ENCODE measurements around the gene D2HGDH.

GRCh38 chr2:241769819-241770184 is 35.4 kb downstream of the D2HGDH start:
- TF ChIP-seq EZH2 (IDR thresholded peaks at IDR 0.05; ENCODE audit: insufficient read depth, poor library complexity, severe bottlenecking) (no peak), EZH2phosphoT487 (IDR thresholded peaks at IDR 0.05; ENCODE audit: insufficient read depth, low read depth) (no peak)

Data from GM23248 (cell line).